GM23338 (cell line): ENCODE data around the gene GRIK1.

ENCODE experiments used
- CREB1 ChIP-seq: fragments of 250-450 bp; sonication (Bioruptor Pico); IDR thresholded peaks from 2 replicates; pipeline ENCODE4 v1.5.0; 2020; ENCODE audit warnings: low read depth, mild to moderate bottlenecking, moderate library complexity
- CTCF ChIP-seq, 2 experiments: fragments of 200-600 bp in 1 of 2; sonication (generic) in 1 of 2; conservative IDR thresholded peaks; 2 replicates each; pipeline versions ENCODE4 v1.5.1 to v1.6.1; 2016 to 2017; ENCODE audit warnings: antibody characterized with exemption in 2 of 2, low read depth in 2 of 2, mild to moderate bottlenecking in 2 of 2, moderate library complexity in 1 of 2
- POLR2AphosphoS5 ChIP-seq: IDR thresholded peaks from 2 replicates; pipeline ENCODE4 v1.6.1; 2016; ENCODE audit warnings: antibody characterized with exemption, low read depth

- no peak for TF ChIP-seq CREB1 (CRISPR knock-in tag)
- no peak for TF ChIP-seq CTCF (conservative IDR thresholded peaks at IDR 0.05; ENCODE audit: low read depth in 2 of 2)
- TF ChIP-seq POLR2AphosphoS5: no peak
Observed at GRCh38 chr21:29949991-29950390, 10.2 kb upstream of the GRIK1 start.
